Measurements from ENCODE around the gene TRAK1. TPM values are rescaled to one million over a fixed set of nuclear protein-coding genes. Genes with fewer than 3 reads are reported as not detected.

The TRAK1 gene
- total RNA-seq, 1 donor from 2014 or later = 21.2 TPM

GRCh38 chr3:42122261-42123011, 31.3 kb downstream of the TRAK1 start:
- DNase-seq (ENCODE audit: low read depth in 2 of 2) = no peak

DNA sequence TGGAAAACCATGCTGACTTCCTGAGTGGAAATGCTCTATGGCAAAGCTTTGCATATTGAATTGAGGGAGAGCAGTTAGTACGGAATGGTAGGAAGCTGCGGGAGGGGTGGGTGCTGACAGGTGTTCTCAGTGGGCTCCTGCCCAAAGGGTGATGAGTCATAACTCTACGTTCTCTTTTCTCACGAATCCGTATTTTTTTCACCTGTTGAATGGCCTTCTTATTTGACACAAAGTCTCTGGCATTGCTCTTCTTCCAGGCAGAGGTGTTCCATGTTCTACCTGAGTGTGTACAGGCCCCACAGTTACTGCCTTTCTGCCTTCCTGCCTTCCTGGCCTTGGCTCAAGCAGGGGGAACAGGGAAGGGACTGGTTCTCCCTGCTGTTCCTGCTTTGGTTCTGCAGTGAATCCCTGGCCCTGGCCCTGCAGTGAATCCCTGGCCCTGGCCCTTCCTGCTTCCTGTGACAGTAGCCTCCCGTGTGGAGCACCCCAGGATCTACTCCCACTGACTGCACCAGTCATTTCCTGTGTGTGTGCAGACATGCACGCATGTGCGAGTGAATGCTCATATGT, 31.9 kb downstream of the TRAK1 start:
- DNase-seq (ENCODE audit: low read depth in 2 of 2) = peak; percentile 77 to 84

- no peak for DNase-seq (ENCODE audit: low read depth in 2 of 2)
Observed at GRCh38 chr3:42123824-42124658, 32.9 kb downstream of the TRAK1 start.

GRCh38 chr3:42127226-42127625, 36.1 kb downstream of the TRAK1 start:
- no peak for DNase-seq (ENCODE audit: low read depth in 2 of 2)

GRCh38 chr3:42128526-42128925, 37.4 kb downstream of the TRAK1 start:
- no peak for DNase-seq (ENCODE audit: low read depth in 2 of 2)

DNA sequence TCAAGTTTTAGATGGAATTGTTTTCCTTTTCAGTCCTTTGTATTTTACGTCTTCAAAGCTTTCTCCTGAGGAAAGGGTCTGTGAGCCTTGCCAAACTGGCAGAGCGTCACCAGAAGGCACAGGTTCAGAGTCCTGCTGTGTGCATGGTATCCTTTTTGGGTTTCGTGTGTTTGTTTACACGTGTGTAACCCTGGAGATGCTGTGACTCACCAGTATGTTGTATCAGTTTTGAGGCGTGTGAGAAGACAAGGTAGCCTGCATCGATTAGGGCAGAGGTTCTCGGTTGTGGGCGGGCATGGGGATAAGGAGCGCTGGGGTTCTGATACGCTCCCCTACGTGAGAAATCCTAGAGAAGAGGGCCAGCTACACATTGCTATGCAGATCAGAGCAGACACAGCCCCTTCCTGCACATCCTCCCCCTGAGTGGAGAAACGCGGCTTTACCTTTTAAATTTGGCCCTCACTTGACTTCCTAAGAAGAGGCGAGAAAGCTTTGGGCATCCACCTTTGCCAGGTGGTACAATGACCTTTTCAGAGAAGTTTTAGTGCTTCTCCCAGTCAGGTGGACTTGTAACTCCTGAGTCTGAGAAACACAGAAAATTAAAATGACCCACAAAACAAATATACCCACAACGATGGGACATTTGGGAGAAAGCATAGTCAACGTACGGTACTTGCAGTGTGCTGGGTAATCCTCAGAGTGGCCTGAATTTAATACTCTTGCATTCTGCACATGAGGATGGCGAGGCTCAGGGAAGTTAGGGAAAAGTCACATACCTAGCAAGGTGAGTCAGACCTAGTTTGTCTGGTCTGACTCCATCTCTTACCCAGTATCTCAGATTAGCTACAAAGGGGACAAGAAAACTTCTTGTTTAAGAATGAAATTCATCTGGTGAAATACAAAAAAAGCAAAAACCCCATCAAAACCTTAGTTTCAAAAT, 38.1 kb downstream of the TRAK1 start:
- DNase-seq (ENCODE audit: low read depth in 2 of 2) = peak in 1 of 2 donors; percentile 22

DNA sequence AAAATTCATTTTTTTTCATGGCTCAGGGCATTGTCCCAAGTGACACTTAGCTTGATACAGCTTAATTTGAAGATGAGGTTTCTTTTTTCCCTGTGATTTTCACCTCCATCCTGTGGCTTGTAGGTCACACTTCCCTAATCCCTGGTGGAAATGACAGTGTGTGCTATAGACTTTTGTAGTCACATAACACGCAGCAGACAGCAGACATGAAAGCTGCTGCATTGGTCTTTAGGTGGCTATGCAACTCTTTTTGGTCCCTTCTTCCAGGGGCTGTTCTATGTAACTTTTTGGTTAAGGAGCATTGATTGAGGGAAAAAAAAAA, 38.8 kb downstream of the TRAK1 start:
- DNase-seq (ENCODE audit: low read depth in 2 of 2) = no peak

- no peak for DNase-seq (ENCODE audit: low read depth in 2 of 2)
Observed at GRCh38 chr3:42130329-42131070, 39.3 kb downstream of the TRAK1 start.

DNA sequence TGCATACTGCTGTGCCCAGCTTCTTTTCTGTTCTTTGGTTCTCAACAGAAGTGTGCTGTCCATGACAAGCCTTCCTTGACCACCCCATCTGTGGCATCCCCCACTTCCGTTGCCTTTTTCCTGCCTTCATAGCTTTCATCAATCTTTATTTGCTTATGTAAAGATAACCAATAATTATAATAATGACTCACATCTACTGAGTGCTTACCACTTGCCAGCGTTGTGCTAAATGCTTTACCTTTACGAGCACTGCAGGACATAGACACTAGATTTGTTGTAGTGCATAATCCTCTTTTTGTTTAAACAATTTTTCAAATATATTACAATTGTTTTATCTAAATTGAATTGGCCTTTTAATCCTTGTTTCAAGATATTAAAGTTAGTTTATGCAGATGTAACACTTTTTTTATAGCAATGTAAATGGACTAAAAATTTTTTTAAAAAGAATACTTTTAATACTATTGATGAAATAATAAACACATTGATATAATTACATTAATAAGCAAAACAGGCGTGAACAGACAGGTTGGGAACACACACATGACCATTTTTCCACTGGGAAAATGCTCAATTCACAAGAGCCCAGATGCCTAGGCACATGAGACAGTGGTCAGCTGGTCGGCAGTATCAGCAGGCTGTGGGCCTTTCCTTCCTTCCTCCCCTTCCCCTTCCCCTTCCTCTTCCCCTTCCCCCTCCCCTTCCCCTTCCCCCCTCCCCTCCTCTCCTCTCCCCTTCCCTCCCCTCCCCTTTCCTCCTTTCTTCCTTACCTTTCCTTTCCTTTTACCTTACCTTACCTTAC, 42.5 kb downstream of the TRAK1 start:
- DNase-seq (ENCODE audit: low read depth in 2 of 2) = no peak

- DNase-seq (ENCODE audit: low read depth in 2 of 2) = no peak
Observed at GRCh38 chr3:42134867-42135464, 43.8 kb downstream of the TRAK1 start.

GRCh38 chr3:42139621-42140453, 48.7 kb downstream of the TRAK1 start:
- no peak for DNase-seq (ENCODE audit: low read depth in 2 of 2)

DNA sequence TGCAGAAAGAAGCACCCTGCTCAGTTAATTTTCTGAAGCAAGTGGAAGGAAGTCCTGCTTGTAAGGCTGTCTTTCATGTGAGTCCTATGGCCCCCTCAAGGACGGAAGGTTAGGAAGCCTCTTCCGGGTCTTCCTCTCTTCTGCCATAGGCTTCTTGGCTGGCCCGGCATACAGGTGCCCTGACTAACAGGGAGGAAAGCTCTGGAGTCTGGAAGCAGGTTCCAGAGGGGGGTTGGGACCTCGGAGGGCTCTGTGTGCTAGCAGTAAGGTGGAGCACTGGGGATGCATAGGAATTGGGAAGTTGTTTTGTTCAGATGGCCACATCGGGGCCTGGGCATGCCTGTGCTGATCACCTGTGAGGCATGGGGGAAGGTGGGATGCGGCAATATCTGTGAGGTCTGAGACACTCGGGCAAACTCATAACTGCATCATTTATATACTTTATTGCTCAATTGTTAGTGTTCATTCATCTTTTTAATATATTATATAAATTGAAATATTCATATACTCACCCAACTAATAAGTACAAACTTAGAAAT, 49.6 kb downstream of the TRAK1 start:
- DNase-seq (ENCODE audit: low read depth in 2 of 2) = no peak

- no peak for DNase-seq (ENCODE audit: low read depth in 2 of 2)
Observed at GRCh38 chr3:42143440-42143839, 52.3 kb downstream of the TRAK1 start.

DNA sequence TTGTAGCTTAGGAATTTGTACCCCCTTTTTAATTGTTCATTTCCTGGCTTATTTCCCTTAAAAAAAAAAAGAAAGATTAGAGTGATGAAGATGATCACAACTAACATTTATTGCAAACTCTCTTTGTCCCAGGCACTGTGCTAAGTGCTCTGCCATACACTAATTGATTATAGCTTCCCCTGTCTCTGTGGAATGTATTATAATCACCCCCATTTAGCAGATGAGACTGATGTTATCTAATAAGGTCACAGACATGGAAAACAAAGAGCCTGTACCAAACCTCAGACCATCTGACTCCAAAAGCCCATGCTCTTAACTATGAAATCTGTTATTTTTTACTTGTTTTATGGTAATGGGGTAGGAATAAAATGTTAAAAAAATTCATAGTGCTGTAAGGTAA, 53.1 kb downstream of the TRAK1 start:
- no peak for DNase-seq (ENCODE audit: low read depth in 2 of 2)

DNA sequence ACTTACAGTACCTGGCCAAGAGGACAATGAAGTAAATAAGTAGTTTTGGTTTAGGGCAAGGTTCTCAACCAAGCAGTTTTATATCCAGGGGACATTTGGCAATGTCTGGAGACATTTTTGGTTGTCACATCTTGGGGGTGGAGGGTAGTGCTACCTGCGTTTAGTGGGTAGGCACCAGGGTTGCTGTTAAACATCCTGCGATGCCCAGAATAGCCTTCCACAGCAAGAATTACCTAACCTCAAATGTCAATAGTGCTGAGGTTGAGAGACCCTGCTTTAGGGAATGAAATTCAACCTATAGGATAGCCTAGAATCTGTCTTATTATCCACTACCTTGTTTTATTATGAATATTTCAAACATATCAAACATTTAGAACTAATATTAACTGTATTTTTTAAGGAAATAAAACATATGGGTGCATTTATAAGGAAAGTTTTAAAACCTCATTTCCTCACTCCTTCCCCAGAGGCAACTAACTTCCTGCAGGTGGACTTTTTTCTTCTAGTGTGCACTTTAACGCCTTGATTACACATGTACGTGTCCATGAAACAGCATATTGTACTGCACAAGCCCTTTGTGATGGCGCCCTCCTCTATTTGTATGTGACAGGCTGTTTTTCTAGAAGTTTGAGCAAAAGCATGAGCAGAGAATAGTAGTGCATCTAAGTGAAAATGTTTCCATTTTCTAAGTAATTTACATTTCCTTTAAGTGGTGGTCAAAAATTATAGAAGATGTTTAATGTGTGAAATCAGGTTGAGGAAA, 57.1 kb downstream of the TRAK1 start:
- no peak for DNase-seq (ENCODE audit: low read depth in 2 of 2)

DNA sequence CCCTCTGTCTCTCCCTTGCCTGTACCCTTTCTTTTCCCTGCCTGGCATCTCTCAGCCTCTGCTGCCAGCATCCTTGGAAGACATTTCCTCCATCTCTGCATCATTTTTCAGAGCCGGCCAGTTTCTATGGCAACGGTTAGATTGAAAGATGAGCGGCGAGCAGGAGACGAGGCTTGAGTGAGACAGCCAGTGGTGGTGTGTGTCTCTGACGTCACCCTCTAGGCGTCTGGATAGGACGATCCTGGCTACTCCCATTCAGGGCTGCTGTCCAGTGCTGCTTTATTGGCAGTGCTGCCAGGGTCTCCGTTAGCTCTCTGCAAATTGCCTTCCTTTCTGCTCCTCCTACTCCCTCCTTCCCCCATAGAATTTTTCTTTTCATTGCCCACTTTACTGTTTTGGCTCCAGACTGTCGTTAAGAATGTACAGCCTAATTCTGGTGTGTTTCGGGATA, 57.9 kb downstream of the TRAK1 start:
- DNase-seq (ENCODE audit: low read depth in 2 of 2) = peak; percentile 54 to 70

DNA sequence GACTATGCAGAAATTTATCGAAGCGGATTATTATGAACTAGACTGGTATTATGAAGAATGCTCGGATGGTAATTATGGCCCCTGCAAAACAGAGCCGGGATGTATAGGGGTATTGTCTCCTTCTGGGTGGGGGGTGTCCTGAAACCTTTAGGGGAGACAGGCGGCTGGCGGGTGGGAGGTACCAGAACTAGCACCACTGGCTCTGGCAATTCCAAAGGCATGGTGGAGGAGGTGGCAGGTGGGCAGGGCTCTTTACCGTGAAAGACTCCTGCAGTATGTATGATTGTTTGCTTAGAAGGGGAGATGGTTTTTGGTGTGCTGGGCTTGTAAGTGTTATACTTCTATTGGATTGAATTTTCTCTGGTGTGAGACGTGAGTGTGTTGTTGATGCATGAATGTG, 58.4 kb downstream of the TRAK1 start:
- no peak for DNase-seq (ENCODE audit: low read depth in 2 of 2)

DNA sequence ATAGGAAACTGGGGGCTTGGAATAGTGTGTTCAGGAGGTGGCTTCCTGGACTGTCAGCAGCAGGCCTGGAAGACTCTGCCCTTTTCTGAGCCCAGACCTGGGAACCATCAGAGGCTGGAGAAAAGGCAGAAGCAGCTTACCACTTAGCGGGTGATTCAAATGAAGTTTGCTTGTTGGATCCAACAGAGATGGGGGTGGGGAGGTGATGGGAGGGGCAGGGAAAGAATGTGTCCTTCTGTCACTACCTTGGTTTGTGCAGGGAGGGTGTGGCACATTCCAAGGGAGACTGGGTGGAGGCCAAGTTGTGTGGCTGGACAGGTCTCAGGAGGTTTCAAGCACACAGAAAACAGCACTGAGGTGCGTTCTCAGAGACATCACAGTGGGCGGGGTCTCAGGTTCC, 58.8 kb downstream of the TRAK1 start:
- DNase-seq (ENCODE audit: low read depth in 2 of 2) = no peak
